Immature natural killer cell (primary cell): Measurements from ENCODE around the gene EEF1E1. TPM values are rescaled to one million over a fixed set of nuclear protein-coding genes. Genes with fewer than 3 reads are reported as not detected.
A peak's percentile ranks its signal among the peaks of the same experiment; 100 is the strongest.

Experiments used
- DNase-seq, 3 donors: peaks; one replicate each; pipeline ENCODE4 v3.0.0; 2022; ENCODE audit warnings: mixed read lengths in 1 of 3
- H3K27ac Mint-ChIP-seq, 6 donors: one replicate each; pipeline ENCODE4 v1.8.0; 2020; ENCODE audit warnings: mixed read lengths in 6 of 6, mild to moderate bottlenecking in 5 of 6, inconsistent platforms in 4 of 6, moderate library complexity in 3 of 6
- H3K27me3 Mint-ChIP-seq, 3 donors: one replicate each; pipeline ENCODE4 v1.8.0; 2020 to 2021; ENCODE audit warnings: low read depth in 3 of 3, mild to moderate bottlenecking in 3 of 3, mixed read lengths in 3 of 3, moderate library complexity in 3 of 3, inconsistent platforms in 1 of 3
- H3K36me3 Mint-ChIP-seq, 3 donors: one replicate each; pipeline ENCODE4 v1.8.0; 2020; ENCODE audit warnings: mixed read lengths in 3 of 3, inconsistent platforms in 2 of 3, mild to moderate bottlenecking in 2 of 3
- H3K4me1 Mint-ChIP-seq, 2 donors: one replicate each; pipeline ENCODE4 v1.8.0; 2020; ENCODE audit warnings: inconsistent platforms in 2 of 2, mild to moderate bottlenecking in 2 of 2, mixed read lengths in 2 of 2, moderate library complexity in 1 of 2
- H3K4me3 Mint-ChIP-seq, 5 donors: one replicate each; pipeline ENCODE4 v1.8.0; 2020; ENCODE audit warnings: mild to moderate bottlenecking in 5 of 5, mixed read lengths in 5 of 5, inconsistent platforms in 3 of 5, moderate library complexity in 3 of 5
- H3K9me3 Mint-ChIP-seq, 6 donors: one replicate each; pipeline ENCODE4 v1.8.0; 2020; ENCODE audit warnings: mild to moderate bottlenecking in 6 of 6, mixed read lengths in 6 of 6, inconsistent platforms in 4 of 6, moderate library complexity in 3 of 6
- polyA plus RNA-seq, 3 donors: library from polyadenylated mRNA; unstranded; fragments of 300-500 nt; fragmentation: Illumina TruSeq; gene quantifications; one replicate each; pipeline ENCODE4 v1.2.3, GENCODE V29; 2021

EEF1E1 gene
- 10 to 100 TPM; 34.2 to 94.0 (median 40.7) TPM for polyA plus RNA-seq

- Mint-ChIP-seq H3K4me3 (peak within 1 kb of the TSS; percentile 98 to 99 (median 99)), H3K36me3 (peaks cover 0 to 5% (median 0%) of the 10 kb centered on the region in 3 donors), H3K9me3 (no peaks in the 10 kb centered on the region), H3K27me3 (peaks cover 8 to 14% (median 9%) of the 10 kb centered on the region in 3 donors), H3K27ac (peak within 1 kb of the TSS; percentile 92 to 98 (median 96)), H3K4me1 (peaks cover 21 to 28% of the 10 kb centered on the region in 2 donors)
- peak; percentile 89 to 92 (median 92) for DNase-seq
Measured at GRCh38 chr6:8102122-8102958, at the start of gene EEF1E1. Gene EEF1E1, minus strand, starts transcription at chr6:8102548. Its CDS starts 27 bp downstream, at chr6:8102521.

GRCh38 chr6:8149350-8149749 lies 47.0 kb upstream of the EEF1E1 start:
- no peak overlapping the region for H3K27ac Mint-ChIP-seq
- no peak for DNase-seq
- no peaks in the 10 kb centered on the region for H3K4me1 Mint-ChIP-seq
- H3K36me3 Mint-ChIP-seq: no peaks in the 10 kb centered on the region
- H3K27me3 Mint-ChIP-seq: peaks cover 0 to 9% (median 5%) of the 10 kb centered on the region in 3 donors
- no peak overlapping the region for H3K4me3 Mint-ChIP-seq
- peaks cover 0 to 1% (median 0%) of the 10 kb centered on the region in 6 donors for H3K9me3 Mint-ChIP-seq

- H3K27me3 Mint-ChIP-seq: peaks cover 3 to 10% (median 7%) of the 10 kb centered on the region in 3 donors
- H3K36me3 Mint-ChIP-seq: no peaks in the 10 kb centered on the region
- H3K27ac Mint-ChIP-seq: no peak overlapping the region
- no peaks in the 10 kb centered on the region for H3K9me3 Mint-ChIP-seq
- H3K4me1 Mint-ChIP-seq: no peaks in the 10 kb centered on the region
- no peak for DNase-seq
- H3K4me3 Mint-ChIP-seq: no peak overlapping the region
Measured at GRCh38 chr6:8143945-8144344, 41.6 kb upstream of the EEF1E1 start.

- no peaks in the 10 kb centered on the region for H3K9me3 Mint-ChIP-seq
- DNase-seq: no peak
- peaks cover 3 to 19% (median 7%) of the 10 kb centered on the region in 3 donors for H3K27me3 Mint-ChIP-seq
- no peak overlapping the region for H3K4me3 Mint-ChIP-seq
- no peaks in the 10 kb centered on the region for H3K36me3 Mint-ChIP-seq
- H3K27ac Mint-ChIP-seq: no peak overlapping the region
- H3K4me1 Mint-ChIP-seq: no peaks in the 10 kb centered on the region
Measured at GRCh38 chr6:8139451-8139850, 37.1 kb upstream of the EEF1E1 start.

- no peaks in the 10 kb centered on the region for H3K36me3 Mint-ChIP-seq
- no peaks in the 10 kb centered on the region for H3K4me1 Mint-ChIP-seq
- H3K9me3 Mint-ChIP-seq: peaks cover 0 to 2% (median 0%) of the 10 kb centered on the region in 6 donors
- no peak overlapping the region for H3K27ac Mint-ChIP-seq
- H3K27me3 Mint-ChIP-seq: peaks cover 3 to 18% (median 3%) of the 10 kb centered on the region in 3 donors
- DNase-seq: no peak
- no peak overlapping the region for H3K4me3 Mint-ChIP-seq
Measured at GRCh38 chr6:8137529-8137939, 35.2 kb upstream of the EEF1E1 start.

- H3K4me3 Mint-ChIP-seq: no peak overlapping the region
- peaks cover 3 to 18% (median 5%) of the 10 kb centered on the region in 3 donors for H3K27me3 Mint-ChIP-seq
Measured at GRCh38 chr6:8135276-8135675, 32.9 kb upstream of the EEF1E1 start.

GRCh38 chr6:8132130-8132529 lies 29.8 kb upstream of the EEF1E1 start:
- H3K4me3 Mint-ChIP-seq: no peak overlapping the region
- H3K27ac Mint-ChIP-seq: no peak overlapping the region
- H3K36me3 Mint-ChIP-seq: no peaks in the 10 kb centered on the region
- H3K4me1 Mint-ChIP-seq: no peaks in the 10 kb centered on the region
- H3K27me3 Mint-ChIP-seq: peaks cover 0 to 13% (median 4%) of the 10 kb centered on the region in 3 donors
- DNase-seq: no peak
- H3K9me3 Mint-ChIP-seq: peaks cover 0 to 2% (median 0%) of the 10 kb centered on the region in 6 donors

More at GRCh38 chr6:8135276-8135675, 32.9 kb upstream of the EEF1E1 start:
- DNase-seq: no peak
- H3K4me1 Mint-ChIP-seq: no peaks in the 10 kb centered on the region
- H3K36me3 Mint-ChIP-seq: no peaks in the 10 kb centered on the region
- peaks cover 0 to 2% (median 0%) of the 10 kb centered on the region in 6 donors for H3K9me3 Mint-ChIP-seq
- no peak overlapping the region for H3K27ac Mint-ChIP-seq

GRCh38 chr6:8131265-8131897 lies 29.0 kb upstream of the EEF1E1 start:
- H3K27ac Mint-ChIP-seq: no peak overlapping the region
- no peak overlapping the region for H3K4me3 Mint-ChIP-seq
- H3K36me3 Mint-ChIP-seq: no peaks in the 10 kb centered on the region
- DNase-seq: no peak
- peaks cover 0 to 2% (median 0%) of the 10 kb centered on the region in 6 donors for H3K9me3 Mint-ChIP-seq
- peaks cover 0 to 13% (median 4%) of the 10 kb centered on the region in 3 donors for H3K27me3 Mint-ChIP-seq
- H3K4me1 Mint-ChIP-seq: no peaks in the 10 kb centered on the region

GRCh38 chr6:8130399-8130798 lies 28.1 kb upstream of the EEF1E1 start:
- H3K27ac Mint-ChIP-seq: no peak overlapping the region

GRCh38 chr6:8123236-8123635 lies 20.9 kb upstream of the EEF1E1 start:
- no peak overlapping the region for H3K4me3 Mint-ChIP-seq
- no peaks in the 10 kb centered on the region for H3K4me1 Mint-ChIP-seq
- H3K36me3 Mint-ChIP-seq: no peaks in the 10 kb centered on the region
- DNase-seq: no peak
- peaks cover 1 to 15% (median 1%) of the 10 kb centered on the region in 3 donors for H3K27me3 Mint-ChIP-seq
- no peak overlapping the region for H3K27ac Mint-ChIP-seq
- no peaks in the 10 kb centered on the region for H3K9me3 Mint-ChIP-seq

More at GRCh38 chr6:8130399-8130798, 28.1 kb upstream of the EEF1E1 start:
- H3K36me3 Mint-ChIP-seq: no peaks in the 10 kb centered on the region
- no peak for DNase-seq
- no peaks in the 10 kb centered on the region for H3K4me1 Mint-ChIP-seq
- peaks cover 0 to 2% (median 0%) of the 10 kb centered on the region in 6 donors for H3K9me3 Mint-ChIP-seq
- H3K4me3 Mint-ChIP-seq: no peak overlapping the region
- peaks cover 0 to 7% (median 4%) of the 10 kb centered on the region in 3 donors for H3K27me3 Mint-ChIP-seq

- H3K4me3 Mint-ChIP-seq: no peak overlapping the region
- DNase-seq: no peak
- H3K9me3 Mint-ChIP-seq: no peaks in the 10 kb centered on the region
- H3K4me1 Mint-ChIP-seq: no peaks in the 10 kb centered on the region
- H3K36me3 Mint-ChIP-seq: no peaks in the 10 kb centered on the region
- H3K27ac Mint-ChIP-seq: no peak overlapping the region
- H3K27me3 Mint-ChIP-seq: peaks cover 4 to 6% (median 6%) of the 10 kb centered on the region in 3 donors
Measured at GRCh38 chr6:8114956-8115355, 12.6 kb upstream of the EEF1E1 start.

GRCh38 chr6:8113131-8113654 lies 10.8 kb upstream of the EEF1E1 start:
- Mint-ChIP-seq H3K27ac (no peak overlapping the region), H3K27me3 (peaks cover 4 to 13% (median 8%) of the 10 kb centered on the region in 3 donors), H3K36me3 (no peaks in the 10 kb centered on the region), H3K4me3 (no peak overlapping the region), H3K4me1 (no peaks in the 10 kb centered on the region), H3K9me3 (no peaks in the 10 kb centered on the region)
- no peak for DNase-seq

- Mint-ChIP-seq H3K9me3 (no peaks in the 10 kb centered on the region), H3K27me3 (peaks cover 7 to 24% (median 14%) of the 10 kb centered on the region in 3 donors), H3K4me1 (no peaks in the 10 kb centered on the region), H3K36me3 (no peaks in the 10 kb centered on the region), H3K27ac (no peak overlapping the region), H3K4me3 (no peak overlapping the region)
- no peak for DNase-seq
Measured at GRCh38 chr6:8110725-8111124, 8.4 kb upstream of the EEF1E1 start.
